ENCODE data around the gene TANC1. TPM values are rescaled to one million over a fixed set of nuclear protein-coding genes. Genes with fewer than 3 reads are reported as not detected.

TANC1 gene
- total and polyA plus RNA-seq, 2 donors (not counting 3 experiments of a cell fraction or from before 2014, with no cell fraction given) = 58.9 to 99.4 TPM

DNA sequence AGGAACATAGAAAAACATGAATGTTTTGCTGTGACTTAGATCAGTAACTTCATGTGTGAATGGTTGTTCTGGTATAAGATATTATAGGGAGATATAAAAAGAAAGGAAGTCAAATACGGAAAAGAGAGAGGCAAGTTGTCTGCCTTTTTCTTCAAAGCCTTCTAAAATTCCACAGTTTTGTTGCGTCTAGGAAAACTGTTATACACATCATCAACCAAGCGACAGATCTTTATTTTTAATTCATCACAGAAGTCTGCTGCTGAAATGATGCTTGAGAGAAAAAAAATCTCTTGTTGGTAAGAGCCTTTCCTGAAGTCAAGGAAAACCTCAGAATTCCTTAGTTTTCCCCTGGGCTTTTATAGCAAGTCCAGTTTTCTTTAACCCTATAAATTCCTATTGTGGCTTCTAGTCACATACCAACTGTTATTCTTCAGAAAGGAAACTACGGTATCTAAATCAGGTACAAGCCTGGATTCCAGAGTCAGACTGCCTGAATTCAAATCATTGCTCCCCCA lies 36.3 kb upstream of the TANC1 start:
- no peak overlapping the region for H3K9ac ChIP-seq (replicated peaks; ENCODE audit: extremely low read depth, insufficient read depth, low read length)
- no peaks in the 10 kb centered on the region for H3K9me1 ChIP-seq (replicated peaks; ENCODE audit: control insufficient read depth, extremely low read depth, insufficient read depth, low read length)
- intact Hi-C loops (cut with micrococcal nuclease) (no loop called here), dilution Hi-C loops (cut with MboI; ENCODE audit: extremely low pct_ligation_motif_present, low sequenced_read_pairs) (no loop called here)
- TF ChIP-seq EZH2 (IDR thresholded peaks at IDR 0.05; ENCODE audit: borderline replicate concordance, low read depth, low read length, severe bottlenecking) = no peak
- no peak for TF ChIP-seq JUN (IDR thresholded peaks at IDR 0.05; ENCODE audit: borderline replicate concordance, insufficient read depth, insufficient read length, low read depth)
- TF ChIP-seq MYC (IDR thresholded peaks at IDR 0.05; ENCODE audit: low read depth, low read length) = no peak
- no peak overlapping the region for H2AFZ ChIP-seq (ENCODE audit: low read depth, low read length)
- H3K27ac ChIP-seq (ENCODE audit: insufficient read depth, low read depth, low read length) = no peak overlapping the region
- no TSS peak for BruUV-seq (replicated peaks)
- no peak overlapping the region for H3K4me3 ChIP-seq (replicated peaks in 1 of 3; ENCODE audit: insufficient read depth in 1 of 3, low read depth in 1 of 3, low read length in 3 of 3)
- H3K36me3 ChIP-seq (ENCODE audit: control insufficient read depth in 2 of 2, extremely low read depth in 1 of 2, insufficient read depth in 2 of 2, low read length in 2 of 2) = no peaks in the 10 kb centered on the region
- DNase-seq (ENCODE audit: low read depth, low spot score) (no peak), FAIRE-seq (no peak)
- ChIA-PET POLR2A (interaction anchor here (0.6 kb wide), 1 partner anchor 211 kb away, joined by 4 read pairs; no protein-coding TSS in a partner anchor), CTCF (interaction anchor here (0.8 to 1.0 kb wide), 2 partner anchors 53 to 65 kb away, joined by 3 to 4 read pairs; no protein-coding TSS in a partner anchor)
- H4K20me1 ChIP-seq (replicated peaks; ENCODE audit: control insufficient read depth, extremely low read depth, insufficient read depth, low read length) = no peaks in the 10 kb centered on the region
- no peak overlapping the region for H3K4me2 ChIP-seq (ENCODE audit: insufficient read depth, low read length)
- H3K27me3 ChIP-seq (ENCODE audit: control insufficient read depth in 2 of 2, insufficient read depth in 2 of 2, low read length in 2 of 2) = no peaks in the 10 kb centered on the region
- H3K4me1 ChIP-seq (ENCODE audit: control insufficient read depth, extremely low read depth, insufficient read depth, low read length) = peaks cover 20% of the 10 kb centered on the region
- H3K79me2 ChIP-seq (ENCODE audit: control insufficient read depth, insufficient read depth, low read length) = no peaks in the 10 kb centered on the region
- H3K9me3 ChIP-seq (replicated peaks; ENCODE audit: control insufficient read depth, insufficient read depth, low read length) = no peaks in the 10 kb centered on the region

- H3K9ac ChIP-seq (replicated peaks; ENCODE audit: extremely low read depth, insufficient read depth, low read length) = no peak overlapping the region
- dilution Hi-C loops (cut with MboI; ENCODE audit: extremely low pct_ligation_motif_present, low sequenced_read_pairs) (no loop called here), intact Hi-C loops (cut with micrococcal nuclease) (no loop called here)
- BruUV-seq (replicated peaks) = no TSS peak
- H2AFZ ChIP-seq (ENCODE audit: low read depth, low read length) = no peak overlapping the region
- peaks cover 29% of the 10 kb centered on the region for H3K4me1 ChIP-seq (ENCODE audit: control insufficient read depth, extremely low read depth, insufficient read depth, low read length)
- no peaks in the 10 kb centered on the region for H4K20me1 ChIP-seq (replicated peaks; ENCODE audit: control insufficient read depth, extremely low read depth, insufficient read depth, low read length)
- no peaks in the 10 kb centered on the region for H3K9me3 ChIP-seq (replicated peaks; ENCODE audit: control insufficient read depth, insufficient read depth, low read length)
- ChIA-PET CTCF (interaction anchor here (0.7 to 1.9 kb wide), 3 partner anchors 12 to 30 kb away, joined by 3 to 5 read pairs (median 3); no protein-coding TSS in a partner anchor), POLR2A (no interaction called here)
- no peak overlapping the region for H3K4me3 ChIP-seq (replicated peaks in 1 of 3; ENCODE audit: insufficient read depth in 1 of 3, low read depth in 1 of 3, low read length in 3 of 3)
- no peak for TF ChIP-seq EZH2 (IDR thresholded peaks at IDR 0.05; ENCODE audit: borderline replicate concordance, low read depth, low read length, severe bottlenecking)
- TF ChIP-seq MYC (IDR thresholded peaks at IDR 0.05; ENCODE audit: low read depth, low read length) = no peak
- TF ChIP-seq POLR2AphosphoS5 (IDR thresholded peaks at IDR 0.05; ENCODE audit: insufficient read depth, low read depth, low read length) = no peak
- TF ChIP-seq POLR2A (IDR thresholded peaks at IDR 0.05; ENCODE audit: low read depth, low read length) = no peak
- TF ChIP-seq JUN (IDR thresholded peaks at IDR 0.05; ENCODE audit: borderline replicate concordance, insufficient read depth, insufficient read length, low read depth) = no peak
- TF ChIP-seq GATA2 (IDR thresholded peaks at IDR 0.05; ENCODE audit: insufficient read depth, insufficient read length, low read depth, low read length) = no peak
- TF ChIP-seq, protein P1, sequence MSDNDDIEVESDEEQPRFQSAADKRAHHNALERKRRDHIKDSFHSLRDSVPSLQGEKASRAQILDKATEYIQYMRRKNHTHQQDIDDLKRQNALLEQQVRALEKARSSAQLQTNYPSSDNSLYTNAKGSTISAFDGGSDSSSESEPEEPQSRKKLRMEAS (IDR thresholded peaks at IDR 0.05; ENCODE audit: insufficient read depth, insufficient read length) = no peak
- no peak for TF ChIP-seq FOS (IDR thresholded peaks at IDR 0.05; ENCODE audit: borderline replicate concordance, insufficient read depth, low read length)
- TF ChIP-seq CTCF (IDR thresholded peaks at IDR 0.05; ENCODE audit: extremely low read depth in 1 of 2, insufficient read depth in 1 of 2, low read depth in 1 of 2, low read length in 2 of 2) = no peak
- no peaks in the 10 kb centered on the region for H3K9me1 ChIP-seq (replicated peaks; ENCODE audit: control insufficient read depth, extremely low read depth, insufficient read depth, low read length)
- H3K79me2 ChIP-seq (ENCODE audit: control insufficient read depth, insufficient read depth, low read length) = no peaks in the 10 kb centered on the region
- no peak overlapping the region for H3K4me2 ChIP-seq (ENCODE audit: insufficient read depth, low read length)
- FAIRE-seq (no peak), DNase-seq (ENCODE audit: low read depth, low spot score) (no peak)
- H3K27ac ChIP-seq (ENCODE audit: insufficient read depth, low read depth, low read length) = no peak overlapping the region
- no peaks in the 10 kb centered on the region for H3K27me3 ChIP-seq (ENCODE audit: control insufficient read depth in 2 of 2, insufficient read depth in 2 of 2, low read length in 2 of 2)
- no peaks in the 10 kb centered on the region for H3K36me3 ChIP-seq (ENCODE audit: control insufficient read depth in 2 of 2, extremely low read depth in 1 of 2, insufficient read depth in 2 of 2, low read length in 2 of 2)
These were observed 34.3 kb upstream of the TANC1 start for GRCh38 chr2:158934170-158934569.
